IMR-90 (cell line): Measurements from ENCODE around the gene SEC24D. TPM values are rescaled to one million over a fixed set of nuclear protein-coding genes. Genes with fewer than 3 reads are reported as not detected.
A peak's percentile ranks its signal among the peaks of the same experiment; 100 is the strongest.

Source experiments
- ATAC-seq: fragments of 200-7000 bp; cut with Tn5 transposase; 2 replicates; pipeline ENCODE4 v1.9.1; 2020; ENCODE audit warnings: low read depth, mild to moderate bottlenecking, moderate library complexity
- BruUV-seq: library from RNA; stranded (reverse); fragments of 400-500 nt; replicated peaks from 2 replicates; lab custom pipeline; 2021; lab: Mats Ljungman, UMichigan
- CTCF ChIA-PET: fragments of 300-600 bp; formaldehyde crosslinking; extraction: SDS; loops from one replicate; lab custom pipeline; 2021; ENCODE audit warnings: antibody characterized with exemption; lab: Yijun Ruan, JAX
- POLR2A ChIA-PET: fragments of 300-600 bp; sonication (Branson Sonifier 250); formaldehyde crosslinking; loops from one replicate; lab custom pipeline; 2022; ENCODE audit warnings: antibody characterized with exemption; ENCODE audit not compliant: unreplicated experiment; lab: Charles Lee
- DNase-seq: peaks from one replicate; pipeline ENCODE4 v3.0.0; 2013
- H2AFZ ChIP-seq: replicated peaks from 2 replicates; pipeline ENCODE3; 2013; ENCODE audit warnings: low read length, mild to moderate bottlenecking; ENCODE audit not compliant: poor library complexity
- H2AK5ac ChIP-seq: 2 replicates; pipeline ENCODE4 v1.6.1; 2013; ENCODE audit warnings: low read depth, low read length, inconsistent platforms
- H2AK9ac ChIP-seq: replicated peaks from 2 replicates; pipeline ENCODE3; 2013; ENCODE audit warnings: mild to moderate bottlenecking, low read depth, low read length, moderate library complexity; ENCODE audit not compliant: poor library complexity
- H2BK120ac ChIP-seq: 2 replicates; pipeline ENCODE4 v1.6.1; 2013; ENCODE audit warnings: low read depth, low read length, inconsistent platforms
- H2BK15ac ChIP-seq: 3 replicates; pipeline ENCODE4 v1.6.1; 2013; ENCODE audit warnings: low read depth, low read length, inconsistent platforms
- H2BK20ac ChIP-seq: 2 replicates; pipeline ENCODE4 v1.6.1; 2013; ENCODE audit warnings: low read depth, mild to moderate bottlenecking, inconsistent platforms, low read length, moderate library complexity
- H2BK5ac ChIP-seq: 2 replicates; pipeline ENCODE4 v1.6.1; 2013; ENCODE audit warnings: mild to moderate bottlenecking, low read depth, low read length, inconsistent platforms; ENCODE audit not compliant: poor library complexity, severe bottlenecking
- H3K14ac ChIP-seq: replicated peaks from 2 replicates; pipeline ENCODE4 v1.6.1; 2013; ENCODE audit warnings: low read depth, low read length, inconsistent platforms
- H3K18ac ChIP-seq: 2 replicates; pipeline ENCODE4 v1.6.1; 2013; ENCODE audit warnings: low read depth, low read length, control low read depth
- H3K23ac ChIP-seq: 2 replicates; pipeline ENCODE4 v1.6.1; 2013; ENCODE audit warnings: low read depth, low read length, inconsistent platforms
- H3K27ac ChIP-seq: 2 replicates; pipeline ENCODE4 v1.5.1; 2013; ENCODE audit warnings: mild to moderate bottlenecking, control low read depth, low read length; ENCODE audit not compliant: insufficient read depth
- H3K27me3 ChIP-seq: 2 replicates; pipeline ENCODE4 v1.6.1; 2013; ENCODE audit warnings: low read length; ENCODE audit not compliant: control insufficient read depth, insufficient read depth
- H3K36me3 ChIP-seq: 2 replicates; pipeline ENCODE4 v1.6.1; 2013; ENCODE audit warnings: low read length, mixed read lengths; ENCODE audit not compliant: control insufficient read depth, insufficient read depth
- H3K4ac ChIP-seq: 2 replicates; pipeline ENCODE4 v1.6.1; 2013; ENCODE audit warnings: low read depth, low read length, inconsistent platforms
- H3K4me1 ChIP-seq: 2 replicates; pipeline ENCODE4 v1.6.1; 2013; ENCODE audit warnings: low read length, mixed read lengths; ENCODE audit not compliant: control insufficient read depth, insufficient read depth
- H3K4me2 ChIP-seq: 2 replicates; pipeline ENCODE4 v1.6.1; 2013; ENCODE audit warnings: low read depth, mild to moderate bottlenecking, control low read depth, low read length, moderate library complexity
- H3K4me3 ChIP-seq: 2 replicates; pipeline ENCODE4 v1.5.1; 2013; ENCODE audit warnings: low read depth, mild to moderate bottlenecking, control low read depth, low read length, moderate library complexity; ENCODE audit not compliant: insufficient read depth
- H3K56ac ChIP-seq: 2 replicates; pipeline ENCODE4 v1.6.1; 2013; ENCODE audit warnings: low read length, inconsistent platforms; ENCODE audit not compliant: insufficient read depth; ENCODE audit errors: extremely low read depth
- H3K79me1 ChIP-seq, 2 experiments: 2 replicates each; pipeline ENCODE4 v1.6.1; 2013; ENCODE audit warnings: low read length in 2 of 2, inconsistent platforms in 1 of 2, low read depth in 1 of 2
- H3K9ac ChIP-seq: 2 replicates; pipeline ENCODE4 v1.6.1; 2013; ENCODE audit warnings: low read depth, low read length, control low read depth
- H3K9me1 ChIP-seq: 2 replicates; pipeline ENCODE4 v1.6.1; 2013; ENCODE audit warnings: low read length, inconsistent platforms; ENCODE audit not compliant: insufficient read depth
- H3K9me3 ChIP-seq: 2 replicates; pipeline ENCODE4 v1.6.1; 2013; ENCODE audit warnings: low read length; ENCODE audit not compliant: control insufficient read depth, insufficient read depth
- H4K20me1 ChIP-seq: 2 replicates; pipeline ENCODE4 v1.6.1; 2013; ENCODE audit warnings: low read length, inconsistent platforms; ENCODE audit not compliant: insufficient read depth
- H4K5ac ChIP-seq: 2 replicates; pipeline ENCODE4 v1.6.1; 2013; ENCODE audit warnings: mild to moderate bottlenecking, low read depth, low read length, control low read depth
- H4K8ac ChIP-seq, 2 experiments: 2 replicates each; pipeline ENCODE4 v1.6.1; 2013; ENCODE audit warnings: low read depth in 2 of 2, low read length in 2 of 2, control low read depth in 1 of 2, inconsistent platforms in 1 of 2
- H4K91ac ChIP-seq: 2 replicates; pipeline ENCODE4 v1.6.1; 2013; ENCODE audit warnings: low read depth, low read length, inconsistent platforms; ENCODE audit not compliant: insufficient read depth
- CEBPB ChIP-seq: IDR thresholded peaks from 2 replicates; pipeline ENCODE4 v1.6.1; 2012; ENCODE audit warnings: low read depth, low read length, improper control_type of control experiment
- CHD1 ChIP-seq: IDR thresholded peaks from 2 replicates; pipeline ENCODE4 v1.6.1; 2012; ENCODE audit warnings: low read depth, low read length, improper control_type of control experiment
- CTCF ChIP-seq: conservative IDR thresholded peaks from 2 replicates; pipeline ENCODE4 v1.5.1; 2012; ENCODE audit warnings: mild to moderate bottlenecking, low read depth, low read length, improper control_type of control experiment
- FOS ChIP-seq: fragments of 150-350 bp; IDR thresholded peaks from 2 replicates; pipeline ENCODE4 v1.6.1; 2016; ENCODE audit warnings: low read depth, low read length
- MAFK ChIP-seq: IDR thresholded peaks from 2 replicates; pipeline ENCODE4 v1.6.1; 2012; ENCODE audit warnings: low read depth, low read length, improper control_type of control experiment
- MAZ ChIP-seq: IDR thresholded peaks from 2 replicates; pipeline ENCODE4 v1.6.1; 2012; ENCODE audit warnings: low read depth, mild to moderate bottlenecking, low read length, improper control_type of control experiment, moderate library complexity, borderline replicate concordance
- MXI1 ChIP-seq: IDR thresholded peaks from 2 replicates; pipeline ENCODE4 v1.6.1; 2012; ENCODE audit warnings: low read depth, mild to moderate bottlenecking, low read length, moderate library complexity, borderline replicate concordance
- NFE2L2 ChIP-seq: fragments of 150-350 bp; IDR thresholded peaks from 2 replicates; pipeline ENCODE4 v1.6.1; 2016; ENCODE audit warnings: low read depth, mild to moderate bottlenecking, low read length
- POLR2A ChIP-seq: IDR thresholded peaks from 2 replicates; pipeline ENCODE4 v1.6.1; 2012; ENCODE audit warnings: mild to moderate bottlenecking, low read depth, low read length
- RAD21 ChIP-seq: IDR thresholded peaks from 2 replicates; pipeline ENCODE4 v1.6.1; 2012; ENCODE audit warnings: low read length, improper control_type of control experiment
- RCOR1 ChIP-seq: IDR thresholded peaks from 2 replicates; pipeline ENCODE4 v1.6.1; 2012; ENCODE audit warnings: mild to moderate bottlenecking, low read length, improper control_type of control experiment; ENCODE audit not compliant: insufficient replicate concordance
- RFX5 ChIP-seq: IDR thresholded peaks from 2 replicates; pipeline ENCODE4 v1.8.0; 2012; ENCODE audit warnings: low read depth, mild to moderate bottlenecking, low read length, moderate library complexity
- SMC3 ChIP-seq: fragments of 150-350 bp; IDR thresholded peaks from 2 replicates; pipeline ENCODE4 v1.6.1; 2016; ENCODE audit warnings: low read depth, mild to moderate bottlenecking, antibody characterized with exemption, low read length, moderate library complexity
- USF2 ChIP-seq: fragments of 150-350 bp; IDR thresholded peaks from 2 replicates; pipeline ENCODE4 v1.6.1; 2017; ENCODE audit warnings: mild to moderate bottlenecking, antibody characterized with exemption, low read length, low read depth
- WGBS, 2 experiments: methylation state at CpG; one replicate each; pipeline versions ENCODE4 v1.1.5 to v1.1.7; 2013; ENCODE audit warnings: missing lambda C conversion rate in 2 of 2; ENCODE audit not compliant: insufficient read length in 1 of 2; ENCODE audit errors: extremely low coverage in 2 of 2; 5-methylcytosine and 5-hydroxymethylcytosine counted together
- dilution Hi-C: fragments of 300-500 bp; cut with HindIII; formaldehyde crosslinking; loops from one replicate; pipeline ENCODE4 v1.14.3; 2018; ENCODE audit warnings: low sequenced_read_pairs; ENCODE audit not compliant: unreplicated experiment
- in situ Hi-C: fragments of 300-500 bp; cut with MboI; formaldehyde crosslinking; loops from 3 replicates; pipeline ENCODE4 v1.14.3; 2019; ENCODE audit warnings: low sequenced_read_pairs, inconsistent platforms, mixed read lengths
- intact Hi-C: fragments of 100-400 bp; cut with micrococcal nuclease; formaldehyde crosslinking; loops from 2 replicates; pipeline ENCODE4 v1.10.0; 2022
- polyA plus RNA-seq, 3 experiments: library from polyadenylated mRNA; depleted of rRNA; stranded (reverse); fragments of >200 nt; gene quantifications; 2 replicates each; pipeline ENCODE4 v1.2.3, GENCODE V29; 2012; ENCODE audit warnings: low replicate concordance in 1 of 3
- total RNA-seq: library from RNA; depleted of rRNA; stranded (reverse); fragments of >200 nt; gene quantifications from 2 replicates; pipeline ENCODE4 v1.2.3, GENCODE V29; 2012

The SEC24D gene
- total and polyA plus RNA-seq, 2 of the 4 experiments (the other 2 are of a cell fraction) = 93.2 to 111 TPM

- Histone ChIP-seq H3K4me3 (no peak overlapping the region), H3K18ac (peak overlapping the region; percentile 8; the same call in 1 of the 2 replicates), H3K27me3 (no peaks in the 10 kb centered on the region), H3K23ac (0 out of 2 replicates have a peak overlapping the region, but pooled peaks have one; percentile 10), H2AK9ac (no peak overlapping the region), H3K36me3 (peaks cover 53% of the 10 kb centered on the region), H3K4me1 (peaks cover 3% of the 10 kb centered on the region), H3K9ac (no peak overlapping the region), H3K56ac (no peak overlapping the region; the same call in 1 of the 2 replicates), H3K4me2 (peak overlapping the region; percentile 69), H4K5ac (peak overlapping the region; percentile 1; the same call in 1 of the 2 replicates), H2BK15ac (peak overlapping the region; percentile 8; the same call in 1 of the 3 replicates), H2BK120ac (peak overlapping the region; percentile 7; the same call in 1 of the 2 replicates), H4K20me1 (peaks cover 12% of the 10 kb centered on the region; the same call in 1 of the 2 replicates), H2AFZ (no peak overlapping the region), H2BK20ac (0 out of 2 replicates have a peak overlapping the region, but pooled peaks have one; percentile 13), H2AK5ac (peak overlapping the region; percentile 31; the same call in 1 of the 2 replicates), H2BK5ac (peak overlapping the region; percentile 89), H3K14ac (0 out of 2 replicates have a peak overlapping the region, but pooled peaks have one; percentile 4), H3K9me1 (peaks cover 8% of the 10 kb centered on the region; the same call in 1 of the 2 replicates), H4K8ac (peak overlapping the region in 1 of 2 experiments; percentile 6; a peak in 2 of 4 replicates), H3K9me3 (no peaks in the 10 kb centered on the region), H3K4ac (peak overlapping the region; percentile 32; the same call in 1 of the 2 replicates), H3K79me1 (peaks cover 28 to 60% of the 10 kb centered on the region in 2 experiments), H3K27ac (peak overlapping the region; percentile 80; the same call in 1 of the 2 replicates), H4K91ac (0 out of 2 replicates have a peak overlapping the region, but pooled peaks have one; percentile 5)
- peak; percentile 92 for DNase-seq
- peak; percentile 90 for ATAC-seq
- ChIA-PET CTCF (interaction anchor here (0.6 to 1.2 kb wide), 2 partner anchors 12 to 119 kb away, joined by 4 to 5 read pairs; no protein-coding TSS in a partner anchor), POLR2A (no interaction called here)
- in situ Hi-C loops (no loop called here), intact Hi-C loops (no loop called here), dilution Hi-C loops (no loop called here)
- BruUV-seq = no TSS peak
- WGBS, 2 experiments = 51% methylated on average over 2 of the region's 6 CpGs; no CpG with 5 or more reads in 1 of the 2 experiments
- TF ChIP-seq FOS = no peak
- no peak for TF ChIP-seq RCOR1
- TF ChIP-seq CHD1 = no peak
- TF ChIP-seq USF2 = no peak
- no peak for TF ChIP-seq MAZ
- TF ChIP-seq NFE2L2 = no peak
- TF ChIP-seq POLR2A = no peak
- TF ChIP-seq CTCF = no peak
- peak; percentile 34; the same call in 1 of the 2 replicates for TF ChIP-seq CEBPB
- TF ChIP-seq RAD21 = no peak
- TF ChIP-seq MXI1 = 0 out of 2 replicates have a peak, but pooled peaks have one; percentile 29
- TF ChIP-seq SMC3 = no peak
- TF ChIP-seq RFX5 = no peak
- TF ChIP-seq MAFK = peak; percentile 80
These were observed 106.3 kb downstream of the SEC24D start for GRCh38 chr4:118729287-118730286.
